Left forelimb (tissue), 1 donor: ENCODE results near the gene ZNF362.

Experiments used
- DNase-seq: peaks from one replicate; pipeline ENCODE4 v3.0.0-alpha.2; 2018; ENCODE audit warnings: low spot score

Gene ZNF362

GRCh38 chr1:33244809-33245186 lies 11.5 kb upstream of the ZNF362 start:
- DNase-seq = no peak

- DNase-seq = no peak
Observed at GRCh38 chr1:33246171-33246570, 10.1 kb upstream of the ZNF362 start.

GRCh38 chr1:33247545-33247944 lies 8.7 kb upstream of the ZNF362 start:
- DNase-seq = no peak

- DNase-seq = no peak
Observed at GRCh38 chr1:33248244-33248643, 8.0 kb upstream of the ZNF362 start.

GRCh38 chr1:33249422-33249821 lies 6.9 kb upstream of the ZNF362 start:
- no peak for DNase-seq

- DNase-seq = no peak
Observed at GRCh38 chr1:33250217-33250616, 6.1 kb upstream of the ZNF362 start.

GRCh38 chr1:33250724-33251123 lies 5.6 kb upstream of the ZNF362 start:
- DNase-seq = no peak

GRCh38 chr1:33254491-33254890 lies 1.8 kb upstream of the ZNF362 start:
- DNase-seq = no peak

GRCh38 chr1:33255347-33256220 lies 708 bp upstream of the ZNF362 start:
- DNase-seq = peak; percentile 76

- no peak for DNase-seq
Observed at GRCh38 chr1:33256221-33256470, 146 bp upstream of the ZNF362 start.

GRCh38 chr1:33257207-33257771 lies 997 bp downstream of the ZNF362 start:
- no peak for DNase-seq

- no peak for DNase-seq
Observed at GRCh38 chr1:33257772-33258712, 1.8 kb downstream of the ZNF362 start.

GRCh38 chr1:33258788-33259274 lies 2.5 kb downstream of the ZNF362 start:
- no peak for DNase-seq

GRCh38 chr1:33259879-33260278 lies 3.6 kb downstream of the ZNF362 start:
- DNase-seq = no peak

GRCh38 chr1:33260439-33260838 lies 4.1 kb downstream of the ZNF362 start:
- no peak for DNase-seq

- DNase-seq = no peak
Observed at GRCh38 chr1:33261344-33261743, 5.1 kb downstream of the ZNF362 start.

GRCh38 chr1:33263890-33264504 lies 7.7 kb downstream of the ZNF362 start:
- no peak for DNase-seq

- DNase-seq = no peak
Observed at GRCh38 chr1:33265780-33266605, 9.7 kb downstream of the ZNF362 start.

GRCh38 chr1:33266766-33267165 lies 10.5 kb downstream of the ZNF362 start:
- no peak for DNase-seq

GRCh38 chr1:33267468-33268205 lies 11.3 kb downstream of the ZNF362 start:
- no peak for DNase-seq

- no peak for DNase-seq
Observed at GRCh38 chr1:33268457-33268856, 12.2 kb downstream of the ZNF362 start.
